Stomach (tissue), 19 donors: ENCODE results near the gene TMEM238L. TPM values are rescaled to one million over a fixed set of nuclear protein-coding genes. Genes with fewer than 3 reads are reported as not detected.
"Not testable (repeated sequence)": the region's sequence is repeated elsewhere in the genome, so short reads cannot be mapped to it uniquely, and the experiment has no call there.

ENCODE experiments used
- DNase-seq, 2 donors: peaks; one replicate each; pipeline versions ENCODE4 v3.0.0 to v3.0.0-alpha.2; 2013 to 2019
- H3K27ac ChIP-seq, 5 donors: fragments of 200-600 bp in 4 of 5; sonication (generic) in 4 of 5; one replicate each; pipeline ENCODE4 v1.5.1; 2013 to 2019; ENCODE audit warnings: mild to moderate bottlenecking in 1 of 5, moderate library complexity in 1 of 5
- H3K27me3 ChIP-seq, 3 donors: fragments of 200-600 bp; sonication (generic); one replicate each; pipeline ENCODE4 v1.5.1; 2017 to 2019; ENCODE audit warnings: mixed run types in 1 of 3
- H3K36me3 ChIP-seq, 4 donors: fragments of 200-600 bp; sonication (generic); 1 replicate in 3 of 4; 2 replicates in 1 of 4; pipeline ENCODE4 v1.5.1; 2016 to 2019
- H3K4me1 ChIP-seq, 4 donors: fragments of 200-600 bp; sonication (generic); one replicate each; pipeline ENCODE4 v1.5.1; 2016 to 2019
- H3K4me3 ChIP-seq, 4 donors: fragments of 200-600 bp; sonication (generic) in 3 of 4; one replicate each; pipeline ENCODE4 v1.5.1; 2016 to 2019; ENCODE audit warnings: mild to moderate bottlenecking in 1 of 4
- H3K9me3 ChIP-seq, 4 donors: fragments of 200-600 bp; sonication (generic); one replicate each; pipeline ENCODE4 v1.5.1; 2016 to 2019
- CTCF ChIP-seq, 7 experiments: fragments of 450-650 bp in 4 of 7; fragments of 200-600 bp in 3 of 7; sonication (generic) in 3 of 7; IDR thresholded peaks; one replicate each; pipeline ENCODE4 v1.5.1; 2016 to 2019; ENCODE audit warnings: antibody characterized with exemption in 7 of 7, control low read depth in 2 of 7, mild to moderate bottlenecking in 1 of 7
- EP300 ChIP-seq: sonication (generic); formaldehyde crosslinking; IDR thresholded peaks from one replicate; pipeline ENCODE4 v1.6.1; 2017; ENCODE audit warnings: antibody characterized with exemption
- POLR2A ChIP-seq, 4 donors: fragments of 450-650 bp; IDR thresholded peaks; one replicate each; pipeline ENCODE4 v1.6.1; 2016; ENCODE audit warnings: antibody characterized with exemption in 4 of 4, control low read depth in 2 of 4, mild to moderate bottlenecking in 1 of 4, moderate library complexity in 1 of 4
- POLR2AphosphoS5 ChIP-seq, 3 donors: sonication (generic); formaldehyde crosslinking; IDR thresholded peaks; one replicate each; pipeline ENCODE4 v1.6.1; 2016; ENCODE audit warnings: antibody characterized with exemption in 3 of 3
- WGBS, 5 donors: extraction: QIAGEN DNeasy Blood & Tissue Kit in 3 of 5; methylation state at CpG; one replicate each; pipeline versions ENCODE4 v1.1.5 to v1.1.7; 2013 to 2018; 5-methylcytosine and 5-hydroxymethylcytosine counted together
- intact Hi-C: fragments of 100-400 bp; cut with DNase I; formaldehyde crosslinking; loops from one replicate; pipeline ENCODE4 v1.15.1; 2023; ENCODE audit warnings: low total_unique reads
- long read RNA-seq, 10 donors: transcript quantifications; one replicate each; lab custom pipeline, GENCODE V29; 2026
- polyA plus RNA-seq, 3 donors: library from polyadenylated mRNA; stranded (reverse); fragments of 200-250 nt; gene quantifications; one replicate each; pipeline ENCODE4 v1.2.3, GENCODE V29; 2013
- total RNA-seq, 5 donors: library from RNA; depleted of rRNA; stranded (reverse); fragments of >200 nt; gene quantifications; one replicate each; pipeline versions ENCODE4 v1.1.0 to v1.2.3, GENCODE V29; 2014 to 2016
- donor health status: healthy with polysubstance abuse.
- donor health status: Bipolar disorder and iron deficiency.
- donor health status: healthy.

Gene TMEM238L, protein sequence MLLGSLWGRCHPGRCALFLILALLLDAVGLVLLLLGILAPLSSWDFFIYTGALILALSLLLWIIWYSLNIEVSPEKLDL
- total RNA-seq (100 to 1,000 TPM in 1 of 5 donors, 10 to 100 TPM in 4; 18.7 to 190 (median 51.2) TPM), polyA plus RNA-seq (10 to 100 TPM in 2 of 3 donors, 1 to 10 TPM in 1; 2.2 to 55.9 (median 19.2) TPM)
- long read RNA-seq, donor 1, transcript TMEM238L-202 (2 exons, 1,530 nt), result major isoform, 6 of 6 reads
- long read RNA-seq, donor 1, partial matches to known transcripts, result 0 of 6 reads
- long read RNA-seq, donor 1, other reads (novel, unspliced or antisense), result 0 of 6 reads
- long read RNA-seq, donor 2, transcript TMEM238L-202 (2 exons, 1,530 nt), result major isoform, 7 of 8 reads
- long read RNA-seq, donor 2, partial matches to known transcripts, result 0 of 8 reads
- long read RNA-seq, donor 2, other reads (novel, unspliced or antisense), result 0 of 8 reads
- long read RNA-seq, donor 3, partial matches to known transcripts, result 0 of 6 reads
- long read RNA-seq, donor 3, other reads (novel, unspliced or antisense), result 0 of 6 reads
- long read RNA-seq, donor 4, result 0 reads
- long read RNA-seq, donor 5, transcript TMEM238L-202 (2 exons, 1,530 nt), result major isoform, 11 of 11 reads
- long read RNA-seq, donor 5, partial matches to known transcripts, result 0 of 11 reads
- long read RNA-seq, donor 5, other reads (novel, unspliced or antisense), result 0 of 11 reads
- long read RNA-seq, donor 6, transcript TMEM238L-202 (2 exons, 1,530 nt), result major isoform, 24 of 25 reads
- long read RNA-seq, donor 6, partial matches to known transcripts, result 0 of 25 reads
- long read RNA-seq, donor 6, other reads (novel, unspliced or antisense), result 0 of 25 reads
- long read RNA-seq, donor 7, transcript TMEM238L-202 (2 exons, 1,530 nt), result major isoform, 12 of 12 reads
- long read RNA-seq, donor 7, partial matches to known transcripts, result 0 of 12 reads
- long read RNA-seq, donor 7, other reads (novel, unspliced or antisense), result 0 of 12 reads
- long read RNA-seq, donor 8, transcript TMEM238L-202 (2 exons, 1,530 nt), result major isoform, 9 of 12 reads
- long read RNA-seq, donor 8, partial matches to known transcripts, result 0 of 12 reads
- long read RNA-seq, donor 8, other reads (novel, unspliced or antisense), result 0 of 12 reads
- long read RNA-seq, donor 9, transcript TMEM238L-202 (2 exons, 1,530 nt), result major isoform, 13 of 13 reads
- long read RNA-seq, donor 9, partial matches to known transcripts, result 0 of 13 reads
- long read RNA-seq, donor 9, other reads (novel, unspliced or antisense), result 0 of 13 reads
- long read RNA-seq, donor 10, transcript TMEM238L-202 (2 exons, 1,530 nt), result major isoform, 8 of 8 reads
- long read RNA-seq, donor 10, partial matches to known transcripts, result 0 of 8 reads
- long read RNA-seq, donor 10, other reads (novel, unspliced or antisense), result 0 of 8 reads

GRCh38 chr17:10803830-10804475 lies at the start of gene TMEM238L:
TMEM238L (minus strand) TSS chr17:10804099; CDS start chr17:10803963, 136 bp downstream.
- H3K27ac ChIP-seq, result peak within 1 kb of the TSS; percentile 86 to 96 (median 89)
- no peaks in the 10 kb centered on the region for H3K9me3 ChIP-seq
- 30 to 59% (median 34%) methylated on average over 10 to 16 of the region's 16 CpGs for WGBS, 5 donors

GRCh38 chr17:10846636-10847035 lies 42.7 kb upstream of the TMEM238L start:
- H3K27ac ChIP-seq, H3K36me3 ChIP-seq, H3K9me3 ChIP-seq, DNase-seq, H3K4me3 ChIP-seq, H3K27me3 ChIP-seq: not testable (repeated sequence)
- 81 to 97% (median 89%) methylated on average over 4 to 6 of the region's 6 CpGs for WGBS, 5 donors
- peaks cover 6 to 26% (median 23%) of the 10 kb centered on the region in 4 donors for H3K4me1 ChIP-seq
- intact Hi-C loops, result loop anchor here (5.0 to 10.0 kb wide), 3 partner anchors 94 to 202 kb away; no protein-coding TSS in a partner anchor

More at GRCh38 chr17:10803830-10804475, at the start of gene TMEM238L:
- intact Hi-C loops, result no loop called here
- Histone ChIP-seq H3K4me1 (peaks cover 14 to 24% (median 17%) of the 10 kb centered on the region in 4 donors), H3K36me3 (no peaks in the 10 kb centered on the region), H3K27me3 (no peaks in the 10 kb centered on the region), H3K4me3 (peak within 1 kb of the TSS; percentile 25 to 46 (median 37))
- no peak for TF ChIP-seq EP300
- peak in 3 of 4 donors; percentile 18 to 74 (median 55) for TF ChIP-seq POLR2A (IDR thresholded peaks at IDR 0.05)
- peak in 2 of 3 donors; percentile 76 to 96 for TF ChIP-seq POLR2AphosphoS5 (IDR thresholded peaks at IDR 0.05)
- TF ChIP-seq CTCF (IDR thresholded peaks at IDR 0.05), result no peak
- DNase-seq, result peak; percentile 75 to 91

- peaks cover 6 to 26% (median 23%) of the 10 kb centered on the region in 4 donors for H3K4me1 ChIP-seq
- WGBS, 5 donors, result 16 to 22% (median 17%) methylated on average over 6 of the region's 6 CpGs
- TF ChIP-seq POLR2AphosphoS5 (IDR thresholded peaks at IDR 0.05), result no peak
- peak in 1 of 7 experiments; percentile 9 for TF ChIP-seq CTCF (IDR thresholded peaks at IDR 0.05)
- peaks cover 0 to 4% (median 0%) of the 10 kb centered on the region in 3 donors for H3K27me3 ChIP-seq
- H3K4me3 ChIP-seq, result peak overlapping the region in 3 of 4 donors; percentile 42 to 50 (median 49)
- H3K9me3 ChIP-seq, result no peaks in the 10 kb centered on the region
- peak overlapping the region in 2 of 5 donors; percentile 78 to 86 for H3K27ac ChIP-seq
- DNase-seq, result no peak
- H3K36me3 ChIP-seq, result no peaks in the 10 kb centered on the region
- intact Hi-C loops, result loop anchor here (5.0 to 10.0 kb wide), 3 partner anchors 93 to 201 kb away; no protein-coding TSS in a partner anchor
Observed at GRCh38 chr17:10845388-10845751, 41.5 kb upstream of the TMEM238L start.
